ENCODE measurements around the gene BCL2L12. TPM values are rescaled to one million over a fixed set of nuclear protein-coding genes. Genes with fewer than 3 reads are reported as not detected.

BCL2L12 gene
- total and polyA plus RNA-seq, 2 of the 13 experiments (the other 11 are each of a cell fraction or from before 2014, with no cell fraction given) = 26.8 to 40.8 TPM

DNA sequence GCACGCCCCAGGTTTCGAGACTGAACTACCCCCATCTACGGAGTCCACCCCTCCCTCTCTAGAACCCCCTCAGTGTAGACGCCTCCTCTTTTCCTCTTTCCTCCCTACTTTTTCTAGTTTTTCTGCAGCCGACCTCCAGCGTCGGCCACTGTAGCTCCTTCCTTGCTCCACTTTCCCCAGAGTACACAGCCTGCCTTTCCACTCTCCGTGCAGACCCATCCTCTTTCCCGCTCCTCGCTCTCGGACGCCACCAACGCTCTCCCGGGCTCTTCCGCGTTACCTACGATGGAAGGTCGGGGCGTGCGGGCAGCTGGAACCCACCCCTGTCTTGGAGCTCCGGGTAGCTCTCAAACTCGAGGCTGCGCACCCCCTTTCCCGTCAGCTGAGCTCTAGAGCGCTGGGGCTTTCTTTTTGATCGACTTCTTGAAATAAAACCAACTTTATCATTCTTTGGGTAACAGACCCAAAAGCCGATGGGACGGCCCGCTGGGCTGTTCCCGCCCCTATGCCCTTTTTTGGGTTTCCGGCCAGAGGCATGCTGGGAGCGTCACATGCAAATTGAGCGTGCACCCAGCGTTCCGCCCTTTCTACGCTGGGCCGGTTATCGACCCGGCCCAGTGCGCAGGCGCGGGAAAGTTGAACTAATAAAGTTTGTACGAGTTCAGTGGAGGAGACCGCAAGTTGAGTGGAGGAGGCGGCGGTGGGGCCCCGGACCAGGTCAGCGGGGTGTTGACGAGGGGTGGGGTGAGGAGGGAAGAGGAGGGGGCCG lies at the start of gene BCL2L12, which contains the start of gene IRF3 (continued):
- TF ChIP-seq, protein P1, sequence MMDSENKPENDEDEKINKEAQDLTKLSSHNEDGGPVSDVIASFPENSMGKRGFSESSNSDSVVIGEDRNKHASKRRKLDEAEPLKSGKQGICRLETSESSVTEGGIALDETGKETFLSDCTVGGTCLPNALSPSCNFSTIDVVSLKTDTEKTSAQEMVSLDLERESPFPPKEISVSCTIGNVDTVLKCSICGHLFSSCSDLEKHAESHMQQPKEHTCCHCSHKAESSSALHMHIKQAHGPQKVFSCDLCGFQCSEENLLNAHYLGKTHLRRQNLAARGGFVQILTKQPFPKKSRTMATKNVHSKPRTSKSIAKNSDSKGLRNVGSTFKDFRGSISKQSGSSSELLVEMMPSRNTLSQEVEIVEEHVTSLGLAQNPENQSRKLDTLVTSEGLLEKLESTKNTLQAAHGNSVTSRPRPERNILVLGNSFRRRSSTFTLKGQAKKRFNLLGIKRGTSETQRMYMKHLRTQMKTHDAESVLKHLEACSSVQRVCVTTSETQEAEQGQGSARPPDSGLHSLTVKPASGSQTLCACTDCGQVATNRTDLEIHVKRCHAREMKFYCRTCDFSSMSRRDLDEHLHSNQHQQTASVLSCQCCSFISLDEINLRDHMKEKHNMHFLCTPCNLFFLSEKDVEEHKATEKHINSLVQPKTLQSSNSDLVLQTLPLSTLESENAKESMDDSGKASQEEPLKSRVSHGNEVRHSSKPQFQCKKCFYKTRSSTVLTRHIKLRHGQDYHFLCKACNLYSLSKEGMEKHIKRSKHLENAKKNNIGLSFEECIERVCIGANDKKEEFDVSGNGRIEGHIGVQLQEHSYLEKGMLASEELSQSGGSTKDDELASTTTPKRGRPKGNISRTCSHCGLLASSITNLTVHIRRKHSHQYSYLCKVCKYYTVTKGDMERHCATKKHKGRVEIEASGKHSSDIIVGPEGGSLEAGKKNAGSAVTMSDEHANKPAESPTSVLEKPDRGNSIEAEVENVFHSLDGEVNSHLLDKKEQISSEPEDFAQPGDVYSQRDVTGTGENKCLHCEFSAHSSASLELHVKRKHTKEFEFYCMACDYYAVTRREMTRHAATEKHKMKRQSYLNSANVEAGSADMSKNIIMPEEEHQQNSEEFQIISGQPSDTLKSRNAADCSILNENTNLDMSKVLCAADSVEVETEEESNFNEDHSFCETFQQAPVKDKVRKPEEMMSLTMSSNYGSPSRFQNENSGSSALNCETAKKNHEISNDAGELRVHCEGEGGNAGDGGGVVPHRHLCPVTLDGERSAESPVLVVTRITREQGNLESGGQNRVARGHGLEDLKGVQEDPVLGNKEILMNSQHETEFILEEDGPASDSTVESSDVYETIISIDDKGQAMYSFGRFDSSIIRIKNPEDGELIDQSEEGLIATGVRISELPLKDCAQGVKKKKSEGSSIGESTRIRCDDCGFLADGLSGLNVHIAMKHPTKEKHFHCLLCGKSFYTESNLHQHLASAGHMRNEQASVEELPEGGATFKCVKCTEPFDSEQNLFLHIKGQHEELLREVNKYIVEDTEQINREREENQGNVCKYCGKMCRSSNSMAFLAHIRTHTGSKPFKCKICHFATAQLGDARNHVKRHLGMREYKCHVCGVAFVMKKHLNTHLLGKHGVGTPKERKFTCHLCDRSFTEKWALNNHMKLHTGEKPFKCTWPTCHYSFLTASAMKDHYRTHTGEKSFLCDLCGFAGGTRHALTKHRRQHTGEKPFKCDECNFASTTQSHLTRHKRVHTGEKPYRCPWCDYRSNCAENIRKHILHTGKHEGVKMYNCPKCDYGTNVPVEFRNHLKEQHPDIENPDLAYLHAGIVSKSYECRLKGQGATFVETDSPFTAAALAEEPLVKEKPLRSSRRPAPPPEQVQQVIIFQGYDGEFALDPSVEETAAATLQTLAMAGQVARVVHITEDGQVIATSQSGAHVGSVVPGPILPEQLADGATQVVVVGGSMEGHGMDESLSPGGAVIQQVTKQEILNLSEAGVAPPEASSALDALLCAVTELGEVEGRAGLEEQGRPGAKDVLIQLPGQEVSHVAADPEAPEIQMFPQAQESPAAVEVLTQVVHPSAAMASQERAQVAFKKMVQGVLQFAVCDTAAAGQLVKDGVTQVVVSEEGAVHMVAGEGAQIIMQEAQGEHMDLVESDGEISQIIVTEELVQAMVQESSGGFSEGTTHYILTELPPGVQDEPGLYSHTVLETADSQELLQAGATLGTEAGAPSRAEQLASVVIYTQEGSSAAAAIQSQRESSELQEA (CRISPR knock-in tag; IDR thresholded peaks at IDR 0.05; ENCODE audit: not compliant biosample characterization) = peak; percentile 38
- TF ChIP-seq, protein P2, sequence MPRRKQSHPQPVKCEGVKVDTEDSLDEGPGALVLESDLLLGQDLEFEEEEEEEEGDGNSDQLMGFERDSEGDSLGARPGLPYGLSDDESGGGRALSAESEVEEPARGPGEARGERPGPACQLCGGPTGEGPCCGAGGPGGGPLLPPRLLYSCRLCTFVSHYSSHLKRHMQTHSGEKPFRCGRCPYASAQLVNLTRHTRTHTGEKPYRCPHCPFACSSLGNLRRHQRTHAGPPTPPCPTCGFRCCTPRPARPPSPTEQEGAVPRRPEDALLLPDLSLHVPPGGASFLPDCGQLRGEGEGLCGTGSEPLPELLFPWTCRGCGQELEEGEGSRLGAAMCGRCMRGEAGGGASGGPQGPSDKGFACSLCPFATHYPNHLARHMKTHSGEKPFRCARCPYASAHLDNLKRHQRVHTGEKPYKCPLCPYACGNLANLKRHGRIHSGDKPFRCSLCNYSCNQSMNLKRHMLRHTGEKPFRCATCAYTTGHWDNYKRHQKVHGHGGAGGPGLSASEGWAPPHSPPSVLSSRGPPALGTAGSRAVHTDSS (CRISPR knock-in tag; conservative IDR thresholded peaks at IDR 0.05) = no peak
- TF ChIP-seq GABPA (IDR thresholded peaks at IDR 0.05; ENCODE audit: low read depth, low read length) (no peak), GABPA (CRISPR knock-in tag; IDR thresholded peaks at IDR 0.05; ENCODE audit: low read depth) (peak; percentile 69), ZNF343 (CRISPR knock-in tag; IDR thresholded peaks at IDR 0.05) (0 out of 2 replicates have a peak, but pooled peaks have one; percentile 42), ZNF232 (CRISPR knock-in tag; IDR thresholded peaks at IDR 0.05; ENCODE audit: borderline replicate concordance) (peak; percentile 25; the same call in 1 of the 2 replicates), XBP1 (CRISPR knock-in tag; IDR thresholded peaks at IDR 0.05) (no peak), CHD4 (IDR thresholded peaks at IDR 0.05; ENCODE audit: borderline replicate concordance, low read length) (no peak), MIER2 (CRISPR knock-in tag; IDR thresholded peaks at IDR 0.05) (no peak), ZNF615 (CRISPR knock-in tag; IDR thresholded peaks at IDR 0.05; ENCODE audit: borderline replicate concordance) (peak; percentile 60; the same call in 1 of the 2 replicates)
- TF ChIP-seq, protein P3, sequence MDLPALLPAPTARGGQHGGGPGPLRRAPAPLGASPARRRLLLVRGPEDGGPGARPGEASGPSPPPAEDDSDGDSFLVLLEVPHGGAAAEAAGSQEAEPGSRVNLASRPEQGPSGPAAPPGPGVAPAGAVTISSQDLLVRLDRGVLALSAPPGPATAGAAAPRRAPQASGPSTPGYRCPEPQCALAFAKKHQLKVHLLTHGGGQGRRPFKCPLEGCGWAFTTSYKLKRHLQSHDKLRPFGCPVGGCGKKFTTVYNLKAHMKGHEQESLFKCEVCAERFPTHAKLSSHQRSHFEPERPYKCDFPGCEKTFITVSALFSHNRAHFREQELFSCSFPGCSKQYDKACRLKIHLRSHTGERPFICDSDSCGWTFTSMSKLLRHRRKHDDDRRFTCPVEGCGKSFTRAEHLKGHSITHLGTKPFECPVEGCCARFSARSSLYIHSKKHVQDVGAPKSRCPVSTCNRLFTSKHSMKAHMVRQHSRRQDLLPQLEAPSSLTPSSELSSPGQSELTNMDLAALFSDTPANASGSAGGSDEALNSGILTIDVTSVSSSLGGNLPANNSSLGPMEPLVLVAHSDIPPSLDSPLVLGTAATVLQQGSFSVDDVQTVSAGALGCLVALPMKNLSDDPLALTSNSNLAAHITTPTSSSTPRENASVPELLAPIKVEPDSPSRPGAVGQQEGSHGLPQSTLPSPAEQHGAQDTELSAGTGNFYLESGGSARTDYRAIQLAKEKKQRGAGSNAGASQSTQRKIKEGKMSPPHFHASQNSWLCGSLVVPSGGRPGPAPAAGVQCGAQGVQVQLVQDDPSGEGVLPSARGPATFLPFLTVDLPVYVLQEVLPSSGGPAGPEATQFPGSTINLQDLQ (CRISPR knock-in tag; IDR thresholded peaks at IDR 0.05) = no peak; the same call in 1 of the 2 replicates
- TF ChIP-seq, protein P4, sequence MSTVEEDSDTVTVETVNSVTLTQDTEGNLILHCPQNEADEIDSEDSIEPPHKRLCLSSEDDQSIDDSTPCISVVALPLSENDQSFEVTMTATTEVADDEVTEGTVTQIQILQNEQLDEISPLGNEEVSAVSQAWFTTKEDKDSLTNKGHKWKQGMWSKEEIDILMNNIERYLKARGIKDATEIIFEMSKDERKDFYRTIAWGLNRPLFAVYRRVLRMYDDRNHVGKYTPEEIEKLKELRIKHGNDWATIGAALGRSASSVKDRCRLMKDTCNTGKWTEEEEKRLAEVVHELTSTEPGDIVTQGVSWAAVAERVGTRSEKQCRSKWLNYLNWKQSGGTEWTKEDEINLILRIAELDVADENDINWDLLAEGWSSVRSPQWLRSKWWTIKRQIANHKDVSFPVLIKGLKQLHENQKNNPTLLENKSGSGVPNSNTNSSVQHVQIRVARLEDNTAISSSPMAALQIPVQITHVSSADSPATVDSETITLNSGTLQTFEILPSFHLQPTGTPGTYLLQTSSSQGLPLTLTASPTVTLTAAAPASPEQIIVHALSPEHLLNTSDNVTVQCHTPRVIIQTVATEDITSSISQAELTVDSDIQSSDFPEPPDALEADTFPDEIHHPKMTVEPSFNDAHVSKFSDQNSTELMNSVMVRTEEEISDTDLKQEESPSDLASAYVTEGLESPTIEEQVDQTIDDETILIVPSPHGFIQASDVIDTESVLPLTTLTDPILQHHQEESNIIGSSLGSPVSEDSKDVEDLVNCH (CRISPR knock-in tag; IDR thresholded peaks at IDR 0.05) = 0 out of 2 replicates have a peak, but pooled peaks have one; percentile 29
- TF ChIP-seq, protein P5, sequence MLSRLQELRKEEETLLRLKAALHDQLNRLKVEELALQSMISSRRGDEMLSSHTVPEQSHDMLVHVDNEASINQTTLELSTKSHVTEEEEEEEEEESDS (CRISPR knock-in tag; IDR thresholded peaks at IDR 0.05; ENCODE audit: borderline replicate concordance) = peak; percentile 94

All from HepG2 (cell line).